ENCODE measurements around the gene TRIM58.

Gene TRIM58

DNA sequence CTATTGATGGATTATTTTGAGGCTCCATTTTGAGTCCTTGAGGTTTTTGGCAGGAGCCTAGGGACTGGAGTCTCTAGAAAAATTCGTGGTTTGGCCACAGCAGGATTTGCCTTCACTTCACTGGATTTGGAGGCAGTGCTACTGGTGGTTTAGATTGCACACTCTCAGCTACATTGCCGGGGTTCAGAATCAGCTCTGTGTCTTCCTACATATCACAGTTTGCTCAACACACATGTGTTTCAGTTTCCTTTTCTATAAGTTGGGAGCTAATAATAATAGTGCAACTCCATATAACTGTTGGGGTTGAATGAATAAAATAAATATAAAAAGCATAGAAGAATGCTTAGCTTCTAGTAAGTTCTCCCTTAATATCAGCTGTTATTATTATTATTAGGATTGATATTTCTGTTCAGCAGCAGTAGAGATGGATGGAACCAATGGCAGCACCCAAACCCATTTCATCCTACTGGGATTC lies 38.2 kb downstream of the TRIM58 start, which contains the start of gene OR2W3:
Gene OR2W3, plus strand, starts transcription at position 425 of the 475 bp plus-strand sequence. Its CDS starts 0 bp downstream, at position 425.
- no peak for DNase-seq

DNA sequence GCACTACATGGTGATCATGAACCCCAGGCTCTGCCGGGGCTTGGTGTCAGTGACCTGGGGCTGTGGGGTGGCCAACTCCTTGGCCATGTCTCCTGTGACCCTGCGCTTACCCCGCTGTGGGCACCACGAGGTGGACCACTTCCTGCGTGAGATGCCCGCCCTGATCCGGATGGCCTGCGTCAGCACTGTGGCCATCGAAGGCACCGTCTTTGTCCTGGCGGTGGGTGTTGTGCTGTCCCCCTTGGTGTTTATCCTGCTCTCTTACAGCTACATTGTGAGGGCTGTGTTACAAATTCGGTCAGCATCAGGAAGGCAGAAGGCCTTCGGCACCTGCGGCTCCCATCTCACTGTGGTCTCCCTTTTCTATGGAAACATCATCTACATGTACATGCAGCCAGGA lies 39.0 kb downstream of the TRIM58 start:
- DNase-seq, result no peak

DNA sequence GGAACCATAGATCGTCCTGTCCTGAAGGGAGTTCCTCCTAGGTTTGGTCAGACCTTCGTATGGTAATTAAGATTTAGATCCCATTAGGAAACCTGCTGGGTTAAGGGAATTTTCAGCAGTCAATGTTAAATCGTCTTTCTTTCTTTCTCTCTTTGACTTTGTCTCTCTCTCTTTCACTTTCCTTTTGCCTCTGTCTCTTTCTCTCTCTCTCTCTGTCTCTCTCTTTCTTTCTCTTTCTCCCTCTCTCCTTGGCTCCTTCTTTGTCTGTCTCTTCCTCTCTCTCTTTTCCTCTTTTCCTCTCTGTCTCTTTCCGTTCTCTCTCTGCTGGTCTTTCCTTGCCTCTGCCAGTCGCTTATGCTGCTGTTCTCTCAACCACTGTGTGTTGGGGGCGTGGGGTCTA lies 47.1 kb downstream of the TRIM58 start:
- DNase-seq, result no peak

DNA sequence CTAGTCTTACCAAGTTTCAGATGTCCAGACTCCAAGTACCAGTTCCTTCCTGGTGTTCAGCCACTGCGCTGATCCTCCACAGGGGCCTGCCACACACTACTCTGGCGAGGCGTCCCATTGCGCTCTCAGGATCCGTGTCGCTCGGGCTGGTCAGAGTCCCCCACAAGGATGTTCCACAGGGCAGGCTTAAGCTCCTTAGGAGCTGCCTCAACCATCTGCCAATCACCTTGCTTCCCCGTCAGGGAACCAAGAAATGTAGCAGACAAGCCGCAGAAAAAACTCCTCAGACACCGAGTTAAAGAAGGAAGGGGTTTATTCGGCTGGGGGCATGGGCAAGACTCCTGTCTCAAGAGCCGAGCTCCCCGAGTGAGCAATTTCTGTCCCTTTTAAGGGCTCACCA lies 48.2 kb downstream of the TRIM58 start:
- no peak for DNase-seq

DNA sequence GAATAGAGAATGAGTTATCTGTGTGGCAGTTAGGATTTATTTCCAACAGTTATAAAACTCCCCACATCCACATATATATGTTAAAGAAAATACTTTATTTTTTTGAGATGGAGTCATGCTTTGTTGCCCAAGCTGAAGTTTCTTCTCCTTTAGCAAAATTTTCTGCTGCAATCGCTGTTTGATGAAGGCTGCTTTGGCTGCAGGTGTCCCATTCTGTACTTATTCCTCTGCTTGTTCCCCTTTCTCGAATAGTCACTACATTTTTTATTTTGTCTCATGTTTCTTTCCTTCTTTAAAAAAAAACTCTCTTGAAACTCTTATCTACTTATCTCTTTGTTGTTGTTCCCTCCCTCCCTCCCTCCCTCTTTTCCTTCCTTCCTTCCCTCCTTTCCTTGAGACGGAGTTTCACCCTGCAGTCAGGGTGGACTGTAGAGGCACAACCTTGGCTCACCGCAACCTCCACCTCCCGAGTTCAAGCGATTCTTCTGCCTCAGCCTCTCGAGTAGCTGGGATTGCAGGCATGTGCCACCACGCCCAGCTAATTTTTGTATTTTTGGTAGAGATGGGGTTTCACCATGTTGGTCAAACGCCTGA lies 49.0 kb downstream of the TRIM58 start:
- DNase-seq, result no peak

DNA sequence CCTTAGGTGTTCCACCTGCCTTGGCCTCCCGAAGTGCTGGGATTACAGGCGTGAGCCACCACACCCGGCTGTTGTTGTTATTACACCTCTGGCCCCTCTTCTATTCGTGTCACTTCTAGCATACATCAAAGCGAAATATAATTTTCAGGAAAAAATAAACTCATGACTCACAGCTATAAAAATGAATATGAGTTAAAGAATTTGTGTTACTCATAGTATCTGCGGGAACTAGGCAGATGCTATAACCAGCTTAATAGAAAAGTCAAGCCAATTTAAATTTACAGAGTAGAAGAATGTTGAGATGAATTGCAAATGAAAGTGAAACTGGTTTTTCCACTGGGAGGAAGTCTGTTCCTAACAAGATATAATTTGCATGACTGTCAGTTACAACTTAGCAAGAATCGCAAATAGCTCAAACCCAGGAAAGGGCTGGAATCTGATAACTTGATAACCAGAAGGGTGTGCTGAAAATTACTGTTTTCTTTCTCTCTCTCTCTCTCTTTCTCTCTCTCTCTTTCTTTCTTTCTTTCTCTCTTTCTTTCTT lies 49.6 kb downstream of the TRIM58 start:
- DNase-seq, result no peak

DNA sequence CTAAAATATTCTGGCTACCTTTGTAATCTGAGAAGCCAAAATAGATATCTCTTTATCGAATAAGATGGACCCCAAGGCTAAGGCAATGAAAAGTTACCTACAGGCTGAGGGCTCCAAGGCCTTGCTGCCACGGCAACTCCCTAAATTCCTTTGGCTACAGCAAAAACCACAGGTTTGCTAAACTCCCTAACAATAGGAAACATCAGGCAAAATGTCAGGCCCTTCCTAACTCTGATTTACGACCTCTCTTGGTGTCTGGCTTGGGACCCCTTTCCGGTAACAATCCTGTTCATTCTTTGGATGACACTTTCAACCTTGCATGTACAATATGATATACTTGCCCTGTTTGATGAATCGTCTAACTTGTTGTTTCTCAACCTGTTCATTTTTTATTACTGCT lies 51.8 kb downstream of the TRIM58 start:
- no peak for DNase-seq

DNA sequence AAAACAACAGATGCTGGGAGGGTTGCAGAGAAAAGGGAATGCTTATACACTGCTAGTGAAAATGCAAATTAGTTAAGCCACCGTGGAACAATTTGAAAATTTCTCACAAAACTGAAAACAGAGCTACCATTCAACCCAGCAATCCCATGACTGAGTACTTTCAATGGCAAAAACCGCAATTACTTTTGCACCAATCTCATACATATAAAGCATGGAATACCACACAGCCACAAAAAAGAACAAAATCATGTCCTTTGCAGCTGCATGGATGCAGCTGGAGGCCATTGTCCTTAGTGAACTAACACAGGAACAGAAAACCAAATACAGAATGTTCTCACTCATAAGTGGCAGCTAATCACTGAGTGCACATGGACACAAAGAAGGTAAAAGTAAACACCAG lies 56.8 kb downstream of the TRIM58 start:
- no peak for DNase-seq

DNA sequence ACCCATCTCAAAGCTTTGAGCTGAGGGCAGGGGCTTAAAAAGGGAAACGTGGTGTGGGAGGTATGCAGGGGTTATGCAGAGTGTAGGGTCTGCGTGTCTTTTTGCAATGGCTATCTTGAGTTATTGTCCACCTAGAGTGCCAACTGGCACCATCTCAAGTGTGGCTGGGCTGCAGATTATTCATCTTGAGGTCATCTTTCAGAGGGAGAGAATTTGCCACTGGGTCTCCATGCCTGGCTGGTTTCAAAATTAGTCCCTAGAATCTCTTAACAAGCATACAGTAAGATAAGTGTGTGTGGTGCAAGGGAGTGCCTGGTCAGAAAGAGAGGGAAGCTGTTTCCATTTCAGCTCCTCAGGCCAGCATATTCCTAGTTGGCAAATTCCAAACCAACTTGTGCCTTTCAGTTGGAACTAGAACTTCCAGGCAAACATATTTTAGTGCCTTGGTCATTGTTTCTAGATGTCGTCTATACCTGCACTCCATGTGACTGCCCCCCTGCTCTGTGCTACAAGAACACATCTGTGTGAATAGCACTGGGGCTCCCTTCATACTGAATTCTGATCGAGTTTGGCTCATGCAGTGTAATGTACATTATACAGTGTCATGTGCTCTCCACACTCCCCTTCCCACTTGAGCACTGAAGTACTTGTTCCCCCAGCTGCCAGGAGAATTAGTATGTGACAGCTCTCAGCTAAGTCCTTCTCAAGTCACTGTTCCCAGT lies 58.1 kb downstream of the TRIM58 start:
- DNase-seq, result no peak

DNA sequence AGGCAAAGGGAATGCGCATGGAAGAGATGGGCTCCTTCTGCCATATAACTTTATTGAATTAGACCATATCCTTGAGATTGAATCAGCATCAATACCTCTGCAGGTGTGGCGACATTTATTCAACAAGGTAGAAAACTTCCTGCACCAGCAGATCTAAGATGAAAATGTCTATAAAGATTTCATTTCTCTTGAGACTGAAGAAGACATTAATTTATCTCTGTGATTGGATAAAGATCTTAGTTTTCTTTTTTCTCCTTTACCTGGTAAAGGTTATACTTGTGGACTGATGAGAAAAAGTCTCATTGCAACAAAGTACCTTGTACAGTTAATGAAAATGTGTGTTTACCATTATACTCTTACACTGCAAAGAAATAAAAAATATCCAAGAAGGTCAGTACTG lies 63.0 kb downstream of the TRIM58 start, which contains the start of gene OR2T8:
Gene OR2T8, plus strand, starts transcription at position 301 of the 400 bp plus-strand sequence. CDS start 766 bp downstream, outside the sequence.
- no peak for DNase-seq

DNA sequence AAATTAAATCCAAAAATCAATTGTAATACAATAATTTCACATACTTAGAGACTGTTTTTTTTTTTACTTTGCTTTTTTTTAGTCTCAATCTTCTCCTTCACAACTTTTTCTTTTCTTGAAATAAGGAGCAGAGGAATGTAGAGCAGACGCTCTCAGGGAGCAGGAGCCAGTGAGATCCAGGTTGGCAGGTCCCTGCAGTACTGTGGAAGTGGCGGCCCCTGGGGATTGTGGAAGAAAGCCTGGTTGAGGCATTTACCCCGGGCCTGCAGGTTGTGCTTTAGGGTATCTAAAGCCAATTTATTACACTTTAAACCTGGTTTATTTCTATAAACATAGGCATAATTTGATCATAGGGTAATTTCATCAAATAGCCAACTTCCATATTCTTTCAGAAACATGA lies 67.0 kb downstream of the TRIM58 start:
- no peak for DNase-seq

DNA sequence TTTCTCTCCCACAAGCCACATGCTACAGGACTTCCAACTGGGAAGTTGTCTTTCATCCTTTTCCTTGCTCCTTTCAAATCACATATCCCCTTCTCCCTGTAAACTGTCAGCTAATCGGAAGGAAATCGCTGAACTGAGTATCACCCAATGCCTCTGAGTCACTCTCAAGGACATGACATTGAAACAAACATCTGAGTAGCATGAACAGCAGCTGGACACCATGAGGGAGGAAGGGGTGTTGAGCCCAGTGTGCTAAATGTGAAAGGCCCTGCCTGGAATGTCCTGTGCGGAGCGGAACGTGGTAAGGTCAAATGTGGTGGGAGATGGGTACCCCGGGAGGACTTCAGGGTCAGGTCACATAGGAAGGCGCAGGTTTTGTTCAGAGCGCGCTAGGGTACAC lies 67.9 kb downstream of the TRIM58 start, which contains the start of gene OR2AJ1:
Gene OR2AJ1, plus strand, starts transcription at position 22 of the 400 bp plus-strand sequence. CDS start 8,880 bp downstream, outside the sequence.
- DNase-seq, result no peak
